GM12891 (cell line): ENCODE results near the gene DTX2.
"Not testable (repeated sequence)": the region's sequence is repeated elsewhere in the genome, so short reads cannot be mapped to it uniquely, and the experiment has no call there.

ENCODE experiments used
- POLR2A ChIP-seq: IDR thresholded peaks from 2 replicates; pipeline ENCODE4 v1.6.1; 2011; ENCODE audit warnings: low read depth, low read length, control low read depth
- POLR2AphosphoS5 ChIP-seq: IDR thresholded peaks from 2 replicates; pipeline ENCODE4 v1.6.1; 2011; ENCODE audit warnings: low read depth, low read length, control low read depth
- SPI1 ChIP-seq: IDR thresholded peaks from 2 replicates; pipeline ENCODE4 v1.6.1; 2011; ENCODE audit warnings: low read depth, low read length, control low read depth
- TAF1 ChIP-seq: IDR thresholded peaks from 2 replicates; pipeline ENCODE4 v1.6.1; 2011; ENCODE audit warnings: low read depth, low read length, control low read depth

- not testable (repeated sequence) for TF ChIP-seq SPI1, POLR2A, POLR2AphosphoS5, TAF1
Observed at GRCh38 chr7:76503244-76503643, 41.7 kb downstream of the DTX2 start.
